ENCODE measurements around the gene SOX3. TPM values are rescaled to one million over a fixed set of nuclear protein-coding genes. Genes with fewer than 3 reads are reported as not detected.

Gene SOX3
- total RNA-seq (2014; rRNA removed; shearing (Covaris generic)) (not detected in 2 replicates), polyA plus RNA-seq (2016; fragmentation: Nextera tagmentation; extraction: Ambion mirVana) (not detected in 2 replicates)

DNA sequence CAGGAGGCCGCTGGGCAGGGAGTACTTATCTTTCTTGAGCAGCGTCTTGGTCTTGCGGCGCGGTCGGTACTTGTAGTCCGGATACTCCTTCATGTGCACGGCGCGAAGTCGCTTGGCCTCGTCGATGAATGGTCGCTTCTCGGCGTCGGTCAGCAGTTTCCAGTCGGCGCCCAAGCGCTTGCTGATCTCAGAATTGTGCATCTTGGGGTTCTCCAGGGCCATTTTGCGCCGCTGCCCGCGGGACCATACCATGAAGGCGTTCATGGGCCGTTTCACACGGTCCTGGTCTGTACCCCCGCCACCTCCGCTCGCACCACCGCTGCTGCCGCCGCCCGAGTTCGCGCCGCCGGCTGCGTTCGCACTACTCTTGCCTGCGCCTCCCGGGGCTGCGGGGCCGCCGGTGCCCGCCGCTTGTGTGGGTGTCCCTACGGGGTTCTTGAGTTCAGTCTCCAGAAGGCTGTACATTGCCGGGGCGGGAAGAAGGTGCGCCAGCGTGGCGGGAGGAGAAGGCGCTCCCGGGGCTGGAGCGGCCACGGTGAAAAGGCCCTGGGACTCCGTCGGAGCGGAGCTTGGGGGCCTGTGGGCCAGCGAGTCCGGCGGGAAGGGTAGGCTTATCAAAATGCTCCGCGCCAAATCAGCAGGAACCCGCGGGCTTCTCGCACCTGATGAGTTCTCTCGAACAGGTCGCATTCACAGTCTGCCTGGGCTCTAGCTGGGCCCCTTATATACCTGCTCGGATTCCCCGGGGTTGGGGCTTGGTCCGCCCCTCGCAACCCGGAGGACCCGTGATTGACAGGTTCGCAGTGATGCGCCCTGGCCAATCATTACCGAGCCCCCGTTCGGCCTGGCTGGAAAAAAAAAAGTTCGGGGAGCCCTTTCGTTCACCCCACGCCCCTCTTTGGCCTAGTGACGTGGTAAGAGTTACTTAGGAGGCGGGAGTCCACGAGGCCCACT lies at the start of gene SOX3:
TSS of gene SOX3 (minus strand) at position 699 of the 954 bp plus-strand sequence. CDS start at position 690, 9 bp downstream.
- Histone ChIP-seq H3K9me3 (ENCODE audit: low read depth) (no peaks in the 10 kb centered on the region), H3K27ac (no peak within 1 kb of the TSS), H3K79me2 (ENCODE audit: insufficient read depth) (no peaks in the 10 kb centered on the region), H4K20me1 (ENCODE audit: insufficient read depth) (no peaks in the 10 kb centered on the region), H3K9ac (no peak within 1 kb of the TSS), H3K4me2 (ENCODE audit: unreplicated experiment) (no peak within 1 kb of the TSS), H3K27me3 (replicated peaks; ENCODE audit: insufficient read depth) (peaks cover 59% of the 10 kb centered on the region), H3K4me1 (ENCODE audit: insufficient read depth) (no peaks in the 10 kb centered on the region), H3F3A (ENCODE audit: insufficient read depth) (no peaks in the 10 kb centered on the region), H3K4me3 (peak within 1 kb of the TSS; percentile 26; the same call in 1 of the 2 replicates), H2AFZ (no peak within 1 kb of the TSS), H3K9me2 (ENCODE audit: insufficient read depth) (no peaks in the 10 kb centered on the region), H3K36me3 (ENCODE audit: low read depth) (no peaks in the 10 kb centered on the region)
- TF ChIP-seq EZH2 (IDR thresholded peaks at IDR 0.05; ENCODE audit: insufficient read depth, poor library complexity, severe bottlenecking) (peak; percentile 75), EZH2phosphoT487 (IDR thresholded peaks at IDR 0.05; ENCODE audit: insufficient read depth, low read depth) (no peak)
- WGBS, 2 experiments (ENCODE audit: low coverage in 1 of 2, low lambda C conversion rate in 2 of 2, missing lambda C conversion rate in 2 of 2) = 5 to 6% methylated on average over 38 to 40 of the region's 87 CpGs
- no peak for DNase-seq
- in situ Hi-C loops (cut with MboI) = no loop called here

GRCh38 chrX:140548985-140549384 lies 44.1 kb upstream of the SOX3 start:
- DNase-seq = no peak
- Histone ChIP-seq H3K27ac (no peak overlapping the region), H3K9me2 (ENCODE audit: insufficient read depth) (no peaks in the 10 kb centered on the region), H3K9ac (no peak overlapping the region), H3F3A (ENCODE audit: insufficient read depth) (no peaks in the 10 kb centered on the region), H3K79me2 (ENCODE audit: insufficient read depth) (no peaks in the 10 kb centered on the region), H3K4me2 (ENCODE audit: unreplicated experiment) (no peak overlapping the region), H3K36me3 (ENCODE audit: low read depth) (no peaks in the 10 kb centered on the region), H3K9me3 (ENCODE audit: low read depth) (no peaks in the 10 kb centered on the region), H3K4me3 (no peak overlapping the region), H3K27me3 (replicated peaks; ENCODE audit: insufficient read depth) (no peaks in the 10 kb centered on the region), H2AFZ (no peak overlapping the region), H3K4me1 (ENCODE audit: insufficient read depth) (no peaks in the 10 kb centered on the region), H4K20me1 (ENCODE audit: insufficient read depth) (no peaks in the 10 kb centered on the region)
- in situ Hi-C loops (cut with MboI) = no loop called here
- WGBS, 2 experiments (ENCODE audit: low coverage in 1 of 2, low lambda C conversion rate in 2 of 2, missing lambda C conversion rate in 2 of 2) = 89 to 93% methylated on average over 1 of the region's 1 CpG
- TF ChIP-seq EZH2 (IDR thresholded peaks at IDR 0.05; ENCODE audit: insufficient read depth, poor library complexity, severe bottlenecking) = no peak
- TF ChIP-seq EZH2phosphoT487 (IDR thresholded peaks at IDR 0.05; ENCODE audit: insufficient read depth, low read depth) = no peak

GRCh38 chrX:140526171-140526570 lies 21.3 kb upstream of the SOX3 start:
- peak overlapping the region; percentile 32 for H3K4me2 ChIP-seq (ENCODE audit: unreplicated experiment)
- 0 to 8% methylated on average over 3 to 5 of the region's 5 CpGs for WGBS, 2 experiments (ENCODE audit: low coverage in 1 of 2, low lambda C conversion rate in 2 of 2, missing lambda C conversion rate in 2 of 2)
- no peak for TF ChIP-seq EZH2phosphoT487 (IDR thresholded peaks at IDR 0.05; ENCODE audit: insufficient read depth, low read depth)
- no peak for TF ChIP-seq EZH2 (IDR thresholded peaks at IDR 0.05; ENCODE audit: insufficient read depth, poor library complexity, severe bottlenecking)
- peak; percentile 53 for DNase-seq
- H3K9me3 ChIP-seq (ENCODE audit: low read depth) = no peaks in the 10 kb centered on the region
- H3K9ac ChIP-seq = no peak overlapping the region
- H3F3A ChIP-seq (ENCODE audit: insufficient read depth) = peaks cover 17% of the 10 kb centered on the region; the same call in 1 of the 2 replicates
- H3K79me2 ChIP-seq (ENCODE audit: insufficient read depth) = no peaks in the 10 kb centered on the region
- H3K27ac ChIP-seq = peak overlapping the region; percentile 41
- peak overlapping the region; percentile 45; the same call in 1 of the 2 replicates for H2AFZ ChIP-seq
- H3K4me3 ChIP-seq = peak overlapping the region; percentile 42
- H3K27me3 ChIP-seq (replicated peaks; ENCODE audit: insufficient read depth) = no peaks in the 10 kb centered on the region
- no peaks in the 10 kb centered on the region for H3K36me3 ChIP-seq (ENCODE audit: low read depth)
- H3K9me2 ChIP-seq (ENCODE audit: insufficient read depth) = no peaks in the 10 kb centered on the region
- in situ Hi-C loops (cut with MboI) = no loop called here
- H4K20me1 ChIP-seq (ENCODE audit: insufficient read depth) = no peaks in the 10 kb centered on the region
- H3K4me1 ChIP-seq (ENCODE audit: insufficient read depth) = peaks cover 23% of the 10 kb centered on the region

DNA sequence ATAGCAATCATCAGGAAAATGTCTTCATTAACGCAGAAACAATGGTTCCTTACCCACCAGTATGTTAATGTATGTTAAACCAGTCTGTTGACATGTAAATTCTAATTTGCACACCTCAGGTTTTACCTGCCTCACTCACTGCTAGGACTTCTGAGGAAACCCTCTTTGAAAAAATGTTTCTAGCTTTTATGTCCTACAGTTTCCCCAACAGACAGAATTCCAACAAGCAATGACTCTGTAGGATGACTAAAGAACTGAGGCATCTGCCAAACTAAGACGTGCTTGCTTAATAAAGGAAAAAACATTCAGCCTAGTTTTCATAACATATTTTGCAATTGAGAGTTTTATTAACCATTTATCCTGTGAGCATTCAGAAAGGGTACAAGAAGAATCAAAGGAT lies 20.6 kb upstream of the SOX3 start:
- H3K36me3 ChIP-seq (ENCODE audit: low read depth) = no peaks in the 10 kb centered on the region
- peak overlapping the region; percentile 52 for H3K27ac ChIP-seq
- no peaks in the 10 kb centered on the region for H4K20me1 ChIP-seq (ENCODE audit: insufficient read depth)
- in situ Hi-C loops (cut with MboI) = no loop called here
- no peak overlapping the region; the same call in 1 of the 2 replicates for H3K4me3 ChIP-seq
- no peaks in the 10 kb centered on the region for H3K79me2 ChIP-seq (ENCODE audit: insufficient read depth)
- peak overlapping the region; percentile 32 for H3K4me2 ChIP-seq (ENCODE audit: unreplicated experiment)
- no peak overlapping the region for H2AFZ ChIP-seq
- no peaks in the 10 kb centered on the region for H3K9me2 ChIP-seq (ENCODE audit: insufficient read depth)
- peaks cover 23% of the 10 kb centered on the region for H3K4me1 ChIP-seq (ENCODE audit: insufficient read depth)
- 47 to 48% methylated on average over 2 of the region's 2 CpGs for WGBS, 2 experiments (ENCODE audit: low coverage in 1 of 2, low lambda C conversion rate in 2 of 2, missing lambda C conversion rate in 2 of 2)
- peak; percentile 76 for DNase-seq
- TF ChIP-seq EZH2 (IDR thresholded peaks at IDR 0.05; ENCODE audit: insufficient read depth, poor library complexity, severe bottlenecking) = no peak
- no peak for TF ChIP-seq EZH2phosphoT487 (IDR thresholded peaks at IDR 0.05; ENCODE audit: insufficient read depth, low read depth)
- H3K9me3 ChIP-seq (ENCODE audit: low read depth) = no peaks in the 10 kb centered on the region
- H3K9ac ChIP-seq = no peak overlapping the region
- H3K27me3 ChIP-seq (replicated peaks; ENCODE audit: insufficient read depth) = no peaks in the 10 kb centered on the region
- peaks cover 17% of the 10 kb centered on the region; the same call in 1 of the 2 replicates for H3F3A ChIP-seq (ENCODE audit: insufficient read depth)

Data from GM23248 (cell line).